HCEC 1CT (cell line): ENCODE measurements around the gene MKX.

Experiments used
- DNase-seq: peaks from one replicate; pipeline ENCODE4 v3.0.0-alpha.2; 2017

The MKX gene

GRCh38 chr10:27643301-27643700 lies 102.3 kb downstream of the MKX start:
- DNase-seq: no peak

- DNase-seq: no peak
Measured at GRCh38 chr10:27642023-27642589, 103.5 kb downstream of the MKX start.

- no peak for DNase-seq
Measured at GRCh38 chr10:27638071-27638750, 107.4 kb downstream of the MKX start.

- no peak for DNase-seq
Measured at GRCh38 chr10:27637601-27638000, 108.0 kb downstream of the MKX start.

- DNase-seq: no peak
Measured at GRCh38 chr10:27636816-27637215, 108.8 kb downstream of the MKX start.

GRCh38 chr10:27635699-27636270 lies 109.8 kb downstream of the MKX start:
- DNase-seq: no peak

GRCh38 chr10:27635290-27635689 lies 110.3 kb downstream of the MKX start:
- no peak for DNase-seq

GRCh38 chr10:27628621-27629020 lies 117.0 kb downstream of the MKX start:
- DNase-seq: no peak

GRCh38 chr10:27626890-27627289 lies 118.7 kb downstream of the MKX start:
- DNase-seq: no peak

GRCh38 chr10:27625452-27626211 lies 120.0 kb downstream of the MKX start:
- DNase-seq: no peak

- DNase-seq: no peak
Measured at GRCh38 chr10:27624941-27625340, 120.7 kb downstream of the MKX start.
